Left lung (tissue), 10 donors: Measurements from ENCODE around the gene TGFB2. TPM values are rescaled to one million over a fixed set of nuclear protein-coding genes. Genes with fewer than 3 reads are reported as not detected.

Experiments used
- ATAC-seq: fragments of 200-7000 bp; cut with Tn5 transposase; one replicate; pipeline ENCODE4 v1.9.1; 2020; ENCODE audit warnings: moderate library complexity
- DNase-seq, 4 donors: peaks; one replicate each; pipeline ENCODE4 v3.0.0-alpha.2; 2013 to 2020
- H3K27ac ChIP-seq, 2 donors: fragments of 200-600 bp; sonication (generic) in 1 of 2; one replicate each; pipeline versions ENCODE4 v1.5.0 to v1.8.0; 2020 to 2021
- H3K27me3 ChIP-seq, 2 donors: fragments of 200-600 bp; sonication (generic) in 1 of 2; one replicate each; pipeline versions ENCODE4 v1.5.0 to v1.8.0; 2020 to 2021
- H3K36me3 ChIP-seq, 2 donors: fragments of 200-600 bp; sonication (generic) in 1 of 2; one replicate each; pipeline versions ENCODE4 v1.5.0 to v1.8.0; 2020 to 2021
- H3K4me1 ChIP-seq, 2 donors: fragments of 200-600 bp; one replicate each; pipeline ENCODE4 v1.8.0; 2021
- H3K4me3 ChIP-seq, 2 donors: fragments of 200-600 bp; sonication (generic) in 1 of 2; one replicate each; pipeline versions ENCODE4 v1.5.0 to v1.8.0; 2020 to 2021; ENCODE audit warnings: mild to moderate bottlenecking in 1 of 2
- H3K9me3 ChIP-seq, 2 donors: fragments of 200-600 bp; sonication (generic) in 1 of 2; one replicate each; pipeline versions ENCODE4 v1.5.0 to v1.8.0; 2020 to 2021
- CTCF ChIP-seq, 2 donors: fragments of 200-600 bp; sonication (generic) in 1 of 2; IDR thresholded peaks; one replicate each; pipeline versions ENCODE4 v1.5.0 to v1.8.0; 2021; ENCODE audit warnings: antibody characterized with exemption in 2 of 2
- intact Hi-C, 2 donors: fragments of 100-400 bp; cut with DNase I; formaldehyde crosslinking; loops; one replicate each; pipeline versions ENCODE4 v1.11.2 to v1.14.2; 2022
- polyA plus RNA-seq, 6 donors: library from polyadenylated mRNA; unstranded; fragments of 120-200 nt; gene quantifications; one replicate each; pipeline ENCODE4 v1.2.1, GENCODE V29; 2013; ENCODE audit not compliant: insufficient read length in 6 of 6
- total RNA-seq, 2 donors: library from RNA; stranded (reverse); fragmentation: NEBNext Ultra II Directional; extraction: Animal tissue kit (Norgen Biotek cat#: 25700); gene quantifications; one replicate each; pipeline ENCODE4 v1.2.1, GENCODE V29; 2021
- donor health status: DM: no; HTN: yes; CAD: no.
- donor health status: DM: no; HTN: no; CAD: no.

Gene TGFB2
- total and polyA plus RNA-seq, 8 donors = 9.8 to 177 (median 136) TPM

- DNase-seq (peak in 1 of 4 donors; percentile 51), ATAC-seq (no peak)
- H3K4me3 ChIP-seq = peak overlapping the region; percentile 5 to 20
- H3K27me3 ChIP-seq = peaks cover 0 to 29% of the 10 kb centered on the region in 2 donors
- H3K36me3 ChIP-seq = no peaks in the 10 kb centered on the region
- peak overlapping the region; percentile 42 to 71 for H3K27ac ChIP-seq
- TF ChIP-seq CTCF (IDR thresholded peaks at IDR 0.05) = no peak
- intact Hi-C loops = no loop called here
- H3K9me3 ChIP-seq = no peaks in the 10 kb centered on the region
- peaks cover 4 to 35% of the 10 kb centered on the region in 2 donors for H3K4me1 ChIP-seq
These were observed 5.7 kb downstream of the TGFB2 start for GRCh38 chr1:218350801-218351266.

GRCh38 chr1:218351391-218352074, 6.4 kb downstream of the TGFB2 start:
- Histone ChIP-seq H3K36me3 (no peaks in the 10 kb centered on the region), H3K27me3 (peaks cover 0 to 22% of the 10 kb centered on the region in 2 donors), H3K4me1 (peaks cover 4 to 29% of the 10 kb centered on the region in 2 donors), H3K9me3 (no peaks in the 10 kb centered on the region), H3K27ac (peak overlapping the region; percentile 42 to 71), H3K4me3 (peak overlapping the region; percentile 5 to 20)
- TF ChIP-seq CTCF (IDR thresholded peaks at IDR 0.05) = no peak
- intact Hi-C loops = no loop called here
- DNase-seq (peak in 1 of 4 donors; percentile 38), ATAC-seq (peak; percentile 42)

GRCh38 chr1:218352075-218352438, 6.9 kb downstream of the TGFB2 start:
- Histone ChIP-seq H3K27ac (peak overlapping the region in 1 of 2 donors; percentile 8), H3K9me3 (no peaks in the 10 kb centered on the region), H3K27me3 (peaks cover 0 to 16% of the 10 kb centered on the region in 2 donors), H3K4me1 (peaks cover 4 to 26% of the 10 kb centered on the region in 2 donors), H3K36me3 (no peaks in the 10 kb centered on the region), H3K4me3 (no peak overlapping the region)
- DNase-seq = no peak
- intact Hi-C loops = no loop called here
- no peak for ATAC-seq
- TF ChIP-seq CTCF (IDR thresholded peaks at IDR 0.05) = no peak

- Histone ChIP-seq H3K4me1 (peaks cover 4 to 26% of the 10 kb centered on the region in 2 donors), H3K27ac (no peak overlapping the region), H3K27me3 (peaks cover 0 to under 1% of the 10 kb centered on the region in 2 donors), H3K4me3 (no peak overlapping the region), H3K9me3 (no peaks in the 10 kb centered on the region), H3K36me3 (no peaks in the 10 kb centered on the region)
- TF ChIP-seq CTCF (IDR thresholded peaks at IDR 0.05) = no peak
- ATAC-seq = no peak
- intact Hi-C loops = no loop called here
- DNase-seq = no peak
These were observed 8.5 kb downstream of the TGFB2 start for GRCh38 chr1:218353656-218354055.

GRCh38 chr1:218355278-218355677, 10.1 kb downstream of the TGFB2 start:
- DNase-seq (no peak), ATAC-seq (no peak)
- intact Hi-C loops = no loop called here
- H3K9me3 ChIP-seq = no peaks in the 10 kb centered on the region
- H3K4me1 ChIP-seq = peaks cover 2 to 24% of the 10 kb centered on the region in 2 donors
- H3K4me3 ChIP-seq = no peak overlapping the region
- no peaks in the 10 kb centered on the region for H3K27me3 ChIP-seq
- H3K27ac ChIP-seq = no peak overlapping the region
- no peaks in the 10 kb centered on the region for H3K36me3 ChIP-seq
- TF ChIP-seq CTCF (IDR thresholded peaks at IDR 0.05) = no peak
